ENCODE data around the gene RNF220. TPM values are rescaled to one million over a fixed set of nuclear protein-coding genes. Genes with fewer than 3 reads are reported as not detected.

The RNF220 gene
- polyA plus RNA-seq, 4 donors, result 52.6 to 86.1 (median 74.9) TPM

GRCh38 chr1:44684525-44684924, 279.5 kb downstream of the RNF220 start:
- Histone ChIP-seq H3K9me3 (ENCODE audit: control insufficient read depth in 2 of 2, insufficient read depth in 1 of 2, low read depth in 1 of 2, low read length in 1 of 2) (no peaks in the 10 kb centered on the region), H3K27me3 (ENCODE audit: control insufficient read depth in 3 of 3, insufficient read depth in 3 of 3, low read length in 3 of 3) (no peaks in the 10 kb centered on the region), H3K4me3 (ENCODE audit: low read depth in 1 of 3, low read length in 3 of 3) (no peak overlapping the region), H3K27ac (ENCODE audit: low read depth in 1 of 3, low read length in 2 of 3) (no peak overlapping the region), H3K36me3 (ENCODE audit: control insufficient read depth in 3 of 3, insufficient read depth in 2 of 3, low read depth in 1 of 3, low read length in 3 of 3) (no peaks in the 10 kb centered on the region), H3K4me1 (ENCODE audit: control insufficient read depth in 3 of 3, insufficient read depth in 2 of 3, low read depth in 1 of 3, low read length in 2 of 3) (peaks cover 0 to 5% (median 0%) of the 10 kb centered on the region in 3 donors)
- FAIRE-seq, result no peak
- WGBS, 3 donors, result 76 to 94% (median 90%) methylated on average over 1 of the region's 1 CpG
- no peak for DNase-seq

DNA sequence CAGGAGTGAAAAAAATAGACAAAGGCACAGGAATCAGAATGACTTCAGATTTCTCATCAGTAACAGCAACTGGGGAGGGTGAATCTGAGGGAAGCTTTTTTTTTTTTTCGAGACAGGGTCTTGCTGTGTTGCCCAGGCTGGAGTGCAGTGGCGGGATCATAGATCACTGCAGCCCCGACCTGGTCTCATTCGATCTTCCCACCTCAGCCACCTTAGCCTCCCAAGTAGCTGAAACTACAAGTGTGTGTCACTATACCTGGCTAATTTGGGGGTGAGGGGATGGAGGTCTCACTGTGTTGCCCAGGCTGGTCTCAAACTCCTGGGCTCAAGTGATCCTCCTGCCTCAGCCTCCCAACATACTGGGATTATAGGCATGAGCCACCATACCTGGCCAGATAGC, 280.2 kb downstream of the RNF220 start:
- no peak for FAIRE-seq
- no peaks in the 10 kb centered on the region for H3K27me3 ChIP-seq (ENCODE audit: control insufficient read depth in 3 of 3, insufficient read depth in 3 of 3, low read length in 3 of 3)
- DNase-seq, result no peak
- 90 to 93% (median 92%) methylated on average over 4 of the region's 4 CpGs for WGBS, 3 donors
- no peaks in the 10 kb centered on the region for H3K9me3 ChIP-seq (ENCODE audit: control insufficient read depth in 2 of 2, insufficient read depth in 1 of 2, low read depth in 1 of 2, low read length in 1 of 2)
- peaks cover 0 to 3% (median 0%) of the 10 kb centered on the region in 3 donors for H3K4me1 ChIP-seq (ENCODE audit: control insufficient read depth in 3 of 3, insufficient read depth in 2 of 3, low read depth in 1 of 3, low read length in 2 of 3)
- no peaks in the 10 kb centered on the region for H3K36me3 ChIP-seq (ENCODE audit: control insufficient read depth in 3 of 3, insufficient read depth in 2 of 3, low read depth in 1 of 3, low read length in 3 of 3)
- H3K4me3 ChIP-seq (ENCODE audit: low read depth in 1 of 3, low read length in 3 of 3), result no peak overlapping the region
- H3K27ac ChIP-seq (ENCODE audit: low read depth in 1 of 3, low read length in 2 of 3), result no peak overlapping the region

DNA sequence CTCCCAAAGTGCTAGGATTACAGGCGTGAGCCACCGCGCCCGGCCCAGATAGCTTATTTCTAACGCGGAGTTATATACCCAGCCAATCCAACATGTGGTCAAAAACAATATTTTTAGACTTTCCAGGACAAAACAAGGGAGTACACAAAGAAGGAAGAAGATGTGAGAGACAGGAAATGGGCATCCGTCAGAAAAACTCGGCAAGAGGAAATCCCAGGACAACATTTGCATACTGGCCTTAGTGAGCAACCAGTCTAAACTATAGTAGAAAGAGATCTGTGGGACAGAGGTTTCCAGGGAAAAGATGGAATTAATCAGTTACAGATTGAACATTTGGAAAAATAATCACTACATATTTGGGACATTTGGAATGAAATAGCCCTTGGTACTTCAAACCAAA, 280.8 kb downstream of the RNF220 start:
- Histone ChIP-seq H3K4me1 (ENCODE audit: control insufficient read depth in 3 of 3, insufficient read depth in 2 of 3, low read depth in 1 of 3, low read length in 2 of 3) (peaks cover 0 to 3% (median 0%) of the 10 kb centered on the region in 3 donors), H3K27ac (ENCODE audit: low read depth in 1 of 3, low read length in 2 of 3) (no peak overlapping the region), H3K27me3 (ENCODE audit: control insufficient read depth in 3 of 3, insufficient read depth in 3 of 3, low read length in 3 of 3) (no peaks in the 10 kb centered on the region), H3K36me3 (ENCODE audit: control insufficient read depth in 3 of 3, insufficient read depth in 2 of 3, low read depth in 1 of 3, low read length in 3 of 3) (no peaks in the 10 kb centered on the region), H3K9me3 (ENCODE audit: control insufficient read depth in 2 of 2, insufficient read depth in 1 of 2, low read depth in 1 of 2, low read length in 1 of 2) (no peaks in the 10 kb centered on the region), H3K4me3 (ENCODE audit: low read depth in 1 of 3, low read length in 3 of 3) (no peak overlapping the region)
- WGBS, 3 donors, result 87 to 94% (median 90%) methylated on average over 8 of the region's 8 CpGs
- no peak for DNase-seq
- no peak for FAIRE-seq

- no peak overlapping the region for H3K27ac ChIP-seq (ENCODE audit: low read depth in 1 of 3, low read length in 2 of 3)
- H3K27me3 ChIP-seq (ENCODE audit: control insufficient read depth in 3 of 3, insufficient read depth in 3 of 3, low read length in 3 of 3), result no peaks in the 10 kb centered on the region
- 57 to 79% (median 64%) methylated on average over 12 of the region's 12 CpGs for WGBS, 3 donors
- H3K4me3 ChIP-seq (ENCODE audit: low read depth in 1 of 3, low read length in 3 of 3), result no peak overlapping the region
- H3K9me3 ChIP-seq (ENCODE audit: control insufficient read depth in 2 of 2, insufficient read depth in 1 of 2, low read depth in 1 of 2, low read length in 1 of 2), result no peaks in the 10 kb centered on the region
- H3K36me3 ChIP-seq (ENCODE audit: control insufficient read depth in 3 of 3, insufficient read depth in 2 of 3, low read depth in 1 of 3, low read length in 3 of 3), result no peaks in the 10 kb centered on the region
- FAIRE-seq (no peak), DNase-seq (peak in 1 of 2 donors; percentile 60)
- no peaks in the 10 kb centered on the region for H3K4me1 ChIP-seq (ENCODE audit: control insufficient read depth in 3 of 3, insufficient read depth in 2 of 3, low read depth in 1 of 3, low read length in 2 of 3)
Measured at GRCh38 chr1:44688760-44689446, 283.8 kb downstream of the RNF220 start.

DNA sequence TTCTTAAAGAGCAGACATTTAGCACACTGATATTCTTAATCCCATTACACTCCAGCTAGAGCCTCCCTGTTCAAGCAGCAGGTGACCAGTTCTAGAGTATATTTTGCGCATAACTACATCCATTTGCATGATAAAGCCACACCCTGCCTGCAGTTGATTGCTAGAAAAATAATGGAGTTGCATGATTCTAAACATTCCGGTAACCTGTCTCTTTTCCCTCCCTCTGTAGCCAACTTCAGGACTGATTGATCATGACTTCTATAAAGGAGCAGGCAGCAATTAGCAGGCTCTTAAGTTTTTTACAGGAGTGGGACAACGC, 284.4 kb downstream of the RNF220 start:
- FAIRE-seq (no peak), DNase-seq (no peak)
- no peaks in the 10 kb centered on the region for H3K36me3 ChIP-seq (ENCODE audit: control insufficient read depth in 3 of 3, insufficient read depth in 2 of 3, low read depth in 1 of 3, low read length in 3 of 3)
- H3K27me3 ChIP-seq (ENCODE audit: control insufficient read depth in 3 of 3, insufficient read depth in 3 of 3, low read length in 3 of 3), result no peaks in the 10 kb centered on the region
- H3K4me1 ChIP-seq (ENCODE audit: control insufficient read depth in 3 of 3, insufficient read depth in 2 of 3, low read depth in 1 of 3, low read length in 2 of 3), result no peaks in the 10 kb centered on the region
- H3K4me3 ChIP-seq (ENCODE audit: low read depth in 1 of 3, low read length in 3 of 3), result no peak overlapping the region
- no peaks in the 10 kb centered on the region for H3K9me3 ChIP-seq (ENCODE audit: control insufficient read depth in 2 of 2, insufficient read depth in 1 of 2, low read depth in 1 of 2, low read length in 1 of 2)
- 50 to 77% (median 73%) methylated on average over 3 of the region's 3 CpGs for WGBS, 3 donors
- no peak overlapping the region for H3K27ac ChIP-seq (ENCODE audit: low read depth in 1 of 3, low read length in 2 of 3)

- Histone ChIP-seq H3K36me3 (ENCODE audit: control insufficient read depth in 3 of 3, insufficient read depth in 2 of 3, low read depth in 1 of 3, low read length in 3 of 3) (no peaks in the 10 kb centered on the region), H3K4me1 (ENCODE audit: control insufficient read depth in 3 of 3, insufficient read depth in 2 of 3, low read depth in 1 of 3, low read length in 2 of 3) (no peaks in the 10 kb centered on the region), H3K27me3 (ENCODE audit: control insufficient read depth in 3 of 3, insufficient read depth in 3 of 3, low read length in 3 of 3) (no peaks in the 10 kb centered on the region), H3K9me3 (ENCODE audit: control insufficient read depth in 2 of 2, insufficient read depth in 1 of 2, low read depth in 1 of 2, low read length in 1 of 2) (no peaks in the 10 kb centered on the region), H3K27ac (ENCODE audit: low read depth in 1 of 3, low read length in 2 of 3) (no peak overlapping the region), H3K4me3 (ENCODE audit: low read depth in 1 of 3, low read length in 3 of 3) (no peak overlapping the region)
- DNase-seq, result no peak
- FAIRE-seq, result no peak
- WGBS, 3 donors, result 82 to 97% (median 83%) methylated on average over 2 of the region's 2 CpGs
Measured at GRCh38 chr1:44693159-44693558, 288.1 kb downstream of the RNF220 start.

DNA sequence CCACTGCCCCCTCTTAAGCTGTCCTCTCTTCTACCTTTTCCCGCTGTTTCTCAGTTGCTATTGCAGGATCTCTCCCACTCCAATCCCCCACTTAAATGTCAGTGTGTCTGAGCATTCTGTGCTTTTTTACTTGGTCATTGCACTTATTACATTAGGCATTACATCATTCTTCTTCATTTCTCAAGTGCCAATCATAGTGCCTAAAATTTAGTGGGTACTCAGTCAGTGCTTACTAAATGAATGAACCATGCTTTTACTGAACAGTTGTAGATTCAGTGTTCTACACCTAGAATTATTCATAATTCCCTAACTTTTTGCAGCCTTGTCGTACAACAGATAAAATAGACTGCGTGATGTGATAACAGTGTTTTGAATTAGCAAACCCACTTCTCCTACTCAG, 288.8 kb downstream of the RNF220 start:
- no peak overlapping the region for H3K4me3 ChIP-seq (ENCODE audit: low read depth in 1 of 3, low read length in 3 of 3)
- no peaks in the 10 kb centered on the region for H3K4me1 ChIP-seq (ENCODE audit: control insufficient read depth in 3 of 3, insufficient read depth in 2 of 3, low read depth in 1 of 3, low read length in 2 of 3)
- H3K27ac ChIP-seq (ENCODE audit: low read depth in 1 of 3, low read length in 2 of 3), result no peak overlapping the region
- WGBS, 3 donors, result 91 to 96% (median 91%) methylated on average over 3 of the region's 3 CpGs
- H3K36me3 ChIP-seq (ENCODE audit: control insufficient read depth in 3 of 3, insufficient read depth in 2 of 3, low read depth in 1 of 3, low read length in 3 of 3), result no peaks in the 10 kb centered on the region
- DNase-seq (no peak), FAIRE-seq (no peak)
- H3K9me3 ChIP-seq (ENCODE audit: control insufficient read depth in 2 of 2, insufficient read depth in 1 of 2, low read depth in 1 of 2, low read length in 1 of 2), result no peaks in the 10 kb centered on the region
- no peaks in the 10 kb centered on the region for H3K27me3 ChIP-seq (ENCODE audit: control insufficient read depth in 3 of 3, insufficient read depth in 3 of 3, low read length in 3 of 3)

DNA sequence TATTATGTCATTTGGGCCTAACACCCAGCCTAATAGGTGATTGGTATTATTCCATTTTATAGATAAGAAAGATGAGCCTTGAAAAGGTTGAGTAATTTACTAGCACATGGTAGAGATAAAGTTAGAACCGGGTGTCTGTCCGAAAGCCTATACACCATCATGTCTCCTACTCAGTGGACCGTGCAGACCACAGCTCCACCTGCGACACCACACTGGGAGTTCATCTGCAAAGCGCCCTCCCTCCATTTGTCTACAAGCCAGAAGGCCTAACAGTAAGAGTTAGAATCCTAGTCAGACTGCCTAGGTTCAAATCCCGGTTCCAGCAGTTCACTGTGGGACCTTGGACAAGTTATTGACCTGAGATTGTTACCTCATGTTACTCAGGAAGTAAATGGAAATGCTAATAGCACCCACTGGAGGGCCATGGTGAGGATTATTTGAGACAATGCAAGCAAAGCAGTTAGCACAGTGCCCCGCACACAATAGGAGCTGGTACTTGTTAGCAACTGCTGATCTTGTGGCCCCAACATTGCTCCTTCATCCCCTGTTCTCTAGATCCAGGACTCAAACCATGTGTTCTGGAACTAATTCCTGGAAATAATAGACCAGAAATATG, 289.9 kb downstream of the RNF220 start:
- Histone ChIP-seq H3K27ac (ENCODE audit: low read depth in 1 of 3, low read length in 2 of 3) (no peak overlapping the region), H3K27me3 (ENCODE audit: control insufficient read depth in 3 of 3, insufficient read depth in 3 of 3, low read length in 3 of 3) (no peaks in the 10 kb centered on the region), H3K4me3 (ENCODE audit: low read depth in 1 of 3, low read length in 3 of 3) (no peak overlapping the region), H3K4me1 (ENCODE audit: control insufficient read depth in 3 of 3, insufficient read depth in 2 of 3, low read depth in 1 of 3, low read length in 2 of 3) (no peaks in the 10 kb centered on the region), H3K9me3 (ENCODE audit: control insufficient read depth in 2 of 2, insufficient read depth in 1 of 2, low read depth in 1 of 2, low read length in 1 of 2) (no peaks in the 10 kb centered on the region), H3K36me3 (ENCODE audit: control insufficient read depth in 3 of 3, insufficient read depth in 2 of 3, low read depth in 1 of 3, low read length in 3 of 3) (no peaks in the 10 kb centered on the region)
- FAIRE-seq (no peak), DNase-seq (no peak)
- 83 to 87% (median 86%) methylated on average over 7 of the region's 7 CpGs for WGBS, 3 donors

DNA sequence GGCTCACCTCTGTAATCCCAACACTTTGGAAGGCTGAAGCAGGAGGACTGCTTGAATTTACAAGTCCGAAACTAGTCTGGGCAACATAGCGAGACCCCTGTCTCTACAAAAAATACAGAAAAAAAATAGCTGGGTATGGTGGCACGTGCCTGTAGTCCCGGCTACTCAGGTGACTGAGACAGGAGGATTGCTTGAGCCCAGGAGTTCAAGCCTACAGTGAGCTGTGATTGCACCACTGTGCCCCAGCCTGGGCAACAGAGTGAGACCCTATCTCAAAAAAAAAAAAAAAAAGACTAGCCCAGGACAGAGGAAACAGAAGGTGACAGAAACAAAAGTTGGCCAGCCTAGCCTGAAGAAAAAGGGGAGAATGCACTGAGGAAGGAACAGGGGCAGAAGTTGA, 290.6 kb downstream of the RNF220 start:
- H3K9me3 ChIP-seq (ENCODE audit: control insufficient read depth in 2 of 2, insufficient read depth in 1 of 2, low read depth in 1 of 2, low read length in 1 of 2), result no peaks in the 10 kb centered on the region
- WGBS, 3 donors, result 94 to 96% (median 95%) methylated on average over 4 of the region's 4 CpGs
- DNase-seq, result no peak
- no peaks in the 10 kb centered on the region for H3K4me1 ChIP-seq (ENCODE audit: control insufficient read depth in 3 of 3, insufficient read depth in 2 of 3, low read depth in 1 of 3, low read length in 2 of 3)
- no peak overlapping the region for H3K4me3 ChIP-seq (ENCODE audit: low read depth in 1 of 3, low read length in 3 of 3)
- no peaks in the 10 kb centered on the region for H3K36me3 ChIP-seq (ENCODE audit: control insufficient read depth in 3 of 3, insufficient read depth in 2 of 3, low read depth in 1 of 3, low read length in 3 of 3)
- no peak overlapping the region for H3K27ac ChIP-seq (ENCODE audit: low read depth in 1 of 3, low read length in 2 of 3)
- no peak for FAIRE-seq
- H3K27me3 ChIP-seq (ENCODE audit: control insufficient read depth in 3 of 3, insufficient read depth in 3 of 3, low read length in 3 of 3), result no peaks in the 10 kb centered on the region
